Lung (tissue), 16 donors: ENCODE data around the gene PATJ. TPM values are rescaled to one million over a fixed set of nuclear protein-coding genes. Genes with fewer than 3 reads are reported as not detected.

Source experiments
- ATAC-seq: fragments of 200-7000 bp; cut with Tn5 transposase; one replicate; pipeline ENCODE4 v1.9.1; 2020; ENCODE audit warnings: moderate number of reproducible peaks; ENCODE audit not compliant: insufficient read depth, low FRiP score
- DNase-seq, 3 donors: peaks; one replicate each; pipeline ENCODE4 v3.0.0-alpha.2; 2013 to 2017
- H3K27ac ChIP-seq, 2 donors: one replicate each; pipeline ENCODE4 v1.5.1; 2013; ENCODE audit warnings: mild to moderate bottlenecking in 2 of 2, moderate library complexity in 2 of 2, control low read depth in 1 of 2, inconsistent platforms in 1 of 2, low read depth in 1 of 2, low read length in 1 of 2
- H3K27me3 ChIP-seq, 3 donors: one replicate each; pipeline ENCODE4 v1.5.1; 2013; ENCODE audit warnings: low read length in 2 of 3; ENCODE audit not compliant: control insufficient read depth in 3 of 3, insufficient read depth in 3 of 3
- H3K36me3 ChIP-seq, 4 donors: one replicate each; pipeline ENCODE4 v1.5.1; 2013; ENCODE audit warnings: low read length in 4 of 4, mild to moderate bottlenecking in 1 of 4, moderate library complexity in 1 of 4; ENCODE audit not compliant: control insufficient read depth in 4 of 4, insufficient read depth in 4 of 4
- H3K4me1 ChIP-seq, 5 donors: one replicate each; pipeline ENCODE4 v1.5.1; 2013; ENCODE audit warnings: low read length in 5 of 5, mild to moderate bottlenecking in 2 of 5, moderate library complexity in 1 of 5; ENCODE audit not compliant: control insufficient read depth in 5 of 5, insufficient read depth in 5 of 5
- H3K4me3 ChIP-seq: one replicate; pipeline ENCODE4 v1.5.1; 2013; ENCODE audit warnings: mild to moderate bottlenecking, control low read depth, moderate library complexity
- H3K9ac ChIP-seq, 2 donors: one replicate each; pipeline ENCODE4 v1.5.1; 2013; ENCODE audit warnings: low read length in 2 of 2, control low read depth in 1 of 2; ENCODE audit not compliant: insufficient read depth in 1 of 2
- H3K9me3 ChIP-seq, 4 donors: one replicate each; pipeline ENCODE4 v1.5.1; 2013; ENCODE audit warnings: low read length in 3 of 4, mild to moderate bottlenecking in 1 of 4, moderate library complexity in 1 of 4; ENCODE audit not compliant: control insufficient read depth in 4 of 4, insufficient read depth in 3 of 4
- WGBS, 2 donors: extraction: QIAGEN DNeasy Blood & Tissue Kit; methylation state at CpG; one replicate each; pipeline ENCODE4 v1.1.7; 2013; 5-methylcytosine and 5-hydroxymethylcytosine counted together
- long read RNA-seq, 5 donors: transcript quantifications; one replicate each; lab custom pipeline, GENCODE V29; 2026
- polyA plus RNA-seq, 2 donors: library from polyadenylated mRNA; stranded (reverse); fragments of 200-250 nt; gene quantifications; one replicate each; pipeline ENCODE4 v1.2.1, GENCODE V29; 2013
- total RNA-seq, 2 donors: library from RNA; depleted of rRNA in 1 of 2; stranded (reverse); fragments of >200 nt in 1 of 2; gene quantifications; one replicate each; pipeline ENCODE4 v1.2.1, GENCODE V29; 2014 to 2021
- TF ChIP-seq, protein P1 (sequence below): IDR thresholded peaks from 2 replicates; pipeline ENCODE4 v1.5.1; 2012; ENCODE audit warnings: mild to moderate bottlenecking; ENCODE audit errors: control extremely low read depth, extremely low read depth
- donor health status: control.
- donor health status: control.
- donor health status: Bipolar disorder and iron deficiency.
- donor health status: healthy.
- donor health status: DM: yes; HTN: yes; CAD: no.

PATJ gene, protein sequence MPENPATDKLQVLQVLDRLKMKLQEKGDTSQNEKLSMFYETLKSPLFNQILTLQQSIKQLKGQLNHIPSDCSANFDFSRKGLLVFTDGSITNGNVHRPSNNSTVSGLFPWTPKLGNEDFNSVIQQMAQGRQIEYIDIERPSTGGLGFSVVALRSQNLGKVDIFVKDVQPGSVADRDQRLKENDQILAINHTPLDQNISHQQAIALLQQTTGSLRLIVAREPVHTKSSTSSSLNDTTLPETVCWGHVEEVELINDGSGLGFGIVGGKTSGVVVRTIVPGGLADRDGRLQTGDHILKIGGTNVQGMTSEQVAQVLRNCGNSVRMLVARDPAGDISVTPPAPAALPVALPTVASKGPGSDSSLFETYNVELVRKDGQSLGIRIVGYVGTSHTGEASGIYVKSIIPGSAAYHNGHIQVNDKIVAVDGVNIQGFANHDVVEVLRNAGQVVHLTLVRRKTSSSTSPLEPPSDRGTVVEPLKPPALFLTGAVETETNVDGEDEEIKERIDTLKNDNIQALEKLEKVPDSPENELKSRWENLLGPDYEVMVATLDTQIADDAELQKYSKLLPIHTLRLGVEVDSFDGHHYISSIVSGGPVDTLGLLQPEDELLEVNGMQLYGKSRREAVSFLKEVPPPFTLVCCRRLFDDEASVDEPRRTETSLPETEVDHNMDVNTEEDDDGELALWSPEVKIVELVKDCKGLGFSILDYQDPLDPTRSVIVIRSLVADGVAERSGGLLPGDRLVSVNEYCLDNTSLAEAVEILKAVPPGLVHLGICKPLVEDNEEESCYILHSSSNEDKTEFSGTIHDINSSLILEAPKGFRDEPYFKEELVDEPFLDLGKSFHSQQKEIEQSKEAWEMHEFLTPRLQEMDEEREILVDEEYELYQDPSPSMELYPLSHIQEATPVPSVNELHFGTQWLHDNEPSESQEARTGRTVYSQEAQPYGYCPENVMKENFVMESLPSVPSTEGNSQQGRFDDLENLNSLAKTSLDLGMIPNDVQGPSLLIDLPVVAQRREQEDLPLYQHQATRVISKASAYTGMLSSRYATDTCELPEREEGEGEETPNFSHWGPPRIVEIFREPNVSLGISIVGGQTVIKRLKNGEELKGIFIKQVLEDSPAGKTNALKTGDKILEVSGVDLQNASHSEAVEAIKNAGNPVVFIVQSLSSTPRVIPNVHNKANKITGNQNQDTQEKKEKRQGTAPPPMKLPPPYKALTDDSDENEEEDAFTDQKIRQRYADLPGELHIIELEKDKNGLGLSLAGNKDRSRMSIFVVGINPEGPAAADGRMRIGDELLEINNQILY (N-terminal part only)
- total RNA-seq (100 to 1,000 TPM in 1 of 2 donors, 10 to 100 TPM in 1; 40.4 to 115 TPM), polyA plus RNA-seq (10 to 100 TPM in 1 of 2 donors, 1 to 10 TPM in 1; 5.3 to 13.3 TPM)
- long read RNA-seq, donor 1, full-length matches to known transcripts = 1 of 72 reads
- long read RNA-seq, donor 1, partial matches to known transcripts = 20 of 72 reads
- long read RNA-seq, donor 1, other reads (novel, unspliced or antisense) = 51 of 72 reads
- long read RNA-seq, donor 2 = 0 reads
- long read RNA-seq, donor 3, full-length matches to known transcripts = 1 of 1 reads
- long read RNA-seq, donor 3, partial matches to known transcripts = 0 of 1 reads
- long read RNA-seq, donor 3, other reads (novel, unspliced or antisense) = 0 of 1 reads
- long read RNA-seq, donor 4 = 0 reads
- long read RNA-seq, donor 5, partial matches to known transcripts = 21 of 21 reads
- long read RNA-seq, donor 5, other reads (novel, unspliced or antisense) = 0 of 21 reads

DNA sequence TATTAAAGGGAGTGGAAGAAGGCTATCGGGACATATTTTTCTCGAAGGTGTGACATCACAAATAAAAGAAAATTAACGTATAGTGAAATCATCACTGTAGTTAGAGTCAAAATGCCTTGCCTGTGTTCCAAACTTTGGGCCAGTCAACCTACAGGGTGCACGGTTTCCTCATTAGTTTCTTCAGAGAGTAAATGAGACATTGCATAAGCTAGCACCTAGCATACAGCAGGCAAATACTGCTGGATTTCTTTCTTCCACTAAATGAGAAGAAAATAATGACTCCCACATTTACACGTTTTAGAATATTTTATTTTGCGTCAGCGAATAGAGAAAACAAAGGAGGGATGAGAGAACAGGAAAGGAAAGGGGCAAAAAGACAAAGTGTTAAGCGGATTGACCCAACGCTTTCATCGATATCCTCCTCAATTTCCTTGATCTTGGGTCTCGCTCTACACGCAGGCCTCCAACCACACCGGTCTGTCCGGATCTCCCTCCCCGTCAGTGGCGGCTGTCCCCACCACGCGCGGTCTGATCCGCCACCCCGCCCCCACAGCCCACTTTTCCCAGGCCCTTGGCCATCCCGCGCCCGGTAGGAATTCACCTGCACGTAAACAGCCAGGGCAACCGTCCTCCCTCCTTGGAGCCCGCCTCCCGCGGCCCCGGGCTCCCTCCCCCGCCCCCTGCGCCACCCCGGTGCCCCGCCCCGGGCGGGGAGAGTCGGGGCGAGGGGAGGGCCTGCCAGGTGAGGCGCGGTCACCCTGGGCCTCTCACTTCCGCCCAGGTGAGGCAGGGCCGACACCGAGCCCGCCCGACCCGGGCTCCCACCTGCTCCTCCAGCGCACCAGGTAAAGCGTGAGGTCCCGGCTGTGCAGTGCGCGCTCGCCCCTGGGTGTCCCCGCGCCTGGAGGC lies at the start of gene PATJ:
TSS of gene PATJ (plus strand) at position 770 of the 909 bp plus-strand sequence. CDS start 20,413 bp downstream, outside the sequence.
- TF ChIP-seq, protein P1, sequence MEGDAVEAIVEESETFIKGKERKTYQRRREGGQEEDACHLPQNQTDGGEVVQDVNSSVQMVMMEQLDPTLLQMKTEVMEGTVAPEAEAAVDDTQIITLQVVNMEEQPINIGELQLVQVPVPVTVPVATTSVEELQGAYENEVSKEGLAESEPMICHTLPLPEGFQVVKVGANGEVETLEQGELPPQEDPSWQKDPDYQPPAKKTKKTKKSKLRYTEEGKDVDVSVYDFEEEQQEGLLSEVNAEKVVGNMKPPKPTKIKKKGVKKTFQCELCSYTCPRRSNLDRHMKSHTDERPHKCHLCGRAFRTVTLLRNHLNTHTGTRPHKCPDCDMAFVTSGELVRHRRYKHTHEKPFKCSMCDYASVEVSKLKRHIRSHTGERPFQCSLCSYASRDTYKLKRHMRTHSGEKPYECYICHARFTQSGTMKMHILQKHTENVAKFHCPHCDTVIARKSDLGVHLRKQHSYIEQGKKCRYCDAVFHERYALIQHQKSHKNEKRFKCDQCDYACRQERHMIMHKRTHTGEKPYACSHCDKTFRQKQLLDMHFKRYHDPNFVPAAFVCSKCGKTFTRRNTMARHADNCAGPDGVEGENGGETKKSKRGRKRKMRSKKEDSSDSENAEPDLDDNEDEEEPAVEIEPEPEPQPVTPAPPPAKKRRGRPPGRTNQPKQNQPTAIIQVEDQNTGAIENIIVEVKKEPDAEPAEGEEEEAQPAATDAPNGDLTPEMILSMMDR = no peak
- H3K9ac ChIP-seq = peak within 1 kb of the TSS; percentile 82 to 90
- H3K4me1 ChIP-seq = peaks cover 0 to 10% (median 3%) of the 10 kb centered on the region in 5 donors
- peak within 1 kb of the TSS; percentile 95 for H3K4me3 ChIP-seq
- 5 to 7% methylated on average over 31 to 54 of the region's 54 CpGs for WGBS, 2 donors
- no peaks in the 10 kb centered on the region for H3K27me3 ChIP-seq
- peak; percentile 90 for ATAC-seq
- DNase-seq = peak; percentile 68 to 78 (median 75)
- peak within 1 kb of the TSS; percentile 88 to 99 for H3K27ac ChIP-seq
- H3K9me3 ChIP-seq = no peaks in the 10 kb centered on the region
- no peaks in the 10 kb centered on the region for H3K36me3 ChIP-seq

DNA sequence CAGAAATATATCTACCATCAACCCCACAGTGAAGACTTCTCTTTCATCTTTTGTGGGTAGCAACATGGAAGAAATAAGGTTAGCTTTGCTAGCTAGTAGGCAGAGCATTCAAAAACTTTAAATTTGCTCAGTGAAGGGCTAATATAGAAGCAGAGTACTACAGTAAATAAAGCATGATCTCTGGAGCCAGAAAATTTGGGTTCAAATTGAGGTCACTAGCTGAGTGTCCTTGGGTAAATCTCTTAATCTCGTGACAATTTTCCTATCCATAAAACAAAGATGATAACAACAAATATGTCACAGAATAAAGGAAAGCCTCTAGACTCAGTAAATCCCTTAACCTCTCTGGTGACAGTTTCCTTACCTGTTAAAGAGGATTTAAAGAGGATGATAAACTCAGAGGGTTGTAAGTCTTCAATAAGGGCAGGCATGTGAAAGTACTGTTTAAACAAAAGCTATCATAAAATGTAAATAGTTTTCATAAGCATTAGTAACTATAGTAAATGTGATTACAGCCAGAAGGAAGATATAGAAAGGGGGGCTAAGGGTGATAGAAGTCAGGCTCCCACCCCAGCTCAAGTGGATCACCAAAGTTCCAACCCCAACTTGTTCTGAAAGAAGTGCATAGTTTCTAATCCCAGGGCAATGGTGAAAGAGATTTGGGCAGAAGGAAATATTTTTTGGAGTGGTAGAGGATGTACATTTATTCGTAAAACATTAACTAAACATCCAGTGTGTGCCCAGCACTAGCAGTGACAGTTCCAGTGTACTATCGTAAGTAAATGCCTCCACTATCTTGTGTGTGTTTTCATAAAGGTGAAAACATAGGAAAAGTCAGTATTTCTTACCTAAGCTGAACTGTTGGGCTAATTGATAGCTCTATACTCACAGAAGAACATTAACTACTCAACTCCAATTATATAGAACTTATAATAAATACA lies 42.1 kb upstream of the PATJ start:
- DNase-seq = peak in 2 of 3 donors; percentile 74 to 79
- H3K27me3 ChIP-seq = no peaks in the 10 kb centered on the region
- peaks cover 0 to 15% (median 0%) of the 10 kb centered on the region in 5 donors for H3K4me1 ChIP-seq
- no peak for ATAC-seq
- H3K27ac ChIP-seq = no peak overlapping the region
- TF ChIP-seq, protein P1 = no peak
- peak overlapping the region in 1 of 2 donors; percentile 32 for H3K9ac ChIP-seq
- H3K9me3 ChIP-seq = no peaks in the 10 kb centered on the region
- H3K4me3 ChIP-seq = no peak overlapping the region
- H3K36me3 ChIP-seq = peaks cover 0 to 27% (median 13%) of the 10 kb centered on the region in 4 donors
- WGBS, 2 donors = 52 to 74% methylated on average over 3 of the region's 3 CpGs
